ENCODE results near the gene RNASEH2A. TPM values are rescaled to one million over a fixed set of nuclear protein-coding genes. Genes with fewer than 3 reads are reported as not detected.
A peak's percentile ranks its signal among the peaks of the same experiment; 100 is the strongest.

Gene RNASEH2A
- total and polyA plus RNA-seq, 2 of the 13 experiments (the other 11 are each of a cell fraction or from before 2014, with no cell fraction given), result 25.1 to 35.8 TPM

DNA sequence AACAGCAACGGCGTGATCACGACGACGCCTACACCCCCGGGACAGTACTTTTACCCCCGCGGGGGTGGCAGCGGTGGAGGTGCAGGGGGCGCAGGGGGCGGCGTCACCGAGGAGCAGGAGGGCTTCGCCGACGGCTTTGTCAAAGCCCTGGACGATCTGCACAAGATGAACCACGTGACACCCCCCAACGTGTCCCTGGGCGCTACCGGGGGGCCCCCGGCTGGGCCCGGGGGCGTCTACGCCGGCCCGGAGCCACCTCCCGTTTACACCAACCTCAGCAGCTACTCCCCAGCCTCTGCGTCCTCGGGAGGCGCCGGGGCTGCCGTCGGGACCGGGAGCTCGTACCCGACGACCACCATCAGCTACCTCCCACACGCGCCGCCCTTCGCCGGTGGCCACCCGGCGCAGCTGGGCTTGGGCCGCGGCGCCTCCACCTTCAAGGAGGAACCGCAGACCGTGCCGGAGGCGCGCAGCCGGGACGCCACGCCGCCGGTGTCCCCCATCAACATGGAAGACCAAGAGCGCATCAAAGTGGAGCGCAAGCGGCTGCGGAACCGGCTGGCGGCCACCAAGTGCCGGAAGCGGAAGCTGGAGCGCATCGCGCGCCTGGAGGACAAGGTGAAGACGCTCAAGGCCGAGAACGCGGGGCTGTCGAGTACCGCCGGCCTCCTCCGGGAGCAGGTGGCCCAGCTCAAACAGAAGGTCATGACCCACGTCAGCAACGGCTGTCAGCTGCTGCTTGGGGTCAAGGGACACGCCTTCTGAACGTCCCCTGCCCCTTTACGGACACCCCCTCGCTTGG, 14.1 kb upstream of the RNASEH2A start (continued):
- no peak for TF ChIP-seq ZNF224 (CRISPR knock-in tag; IDR thresholded peaks at IDR 0.05)
- no peak for TF ChIP-seq ZBTB46 (CRISPR knock-in tag; IDR thresholded peaks at IDR 0.05; ENCODE audit: borderline replicate concordance)
- TF ChIP-seq SAP130 (CRISPR knock-in tag; IDR thresholded peaks at IDR 0.05; ENCODE audit: low read depth), result peak; percentile 91
- no peak for TF ChIP-seq ZBTB1 (CRISPR knock-in tag; IDR thresholded peaks at IDR 0.05; ENCODE audit: borderline replicate concordance)
- TF ChIP-seq ZNF234 (CRISPR knock-in tag; conservative IDR thresholded peaks at IDR 0.05), result no peak
- TF ChIP-seq ELF1 (CRISPR knock-in tag; IDR thresholded peaks at IDR 0.05), result peak; percentile 81
- TF ChIP-seq, protein P1, sequence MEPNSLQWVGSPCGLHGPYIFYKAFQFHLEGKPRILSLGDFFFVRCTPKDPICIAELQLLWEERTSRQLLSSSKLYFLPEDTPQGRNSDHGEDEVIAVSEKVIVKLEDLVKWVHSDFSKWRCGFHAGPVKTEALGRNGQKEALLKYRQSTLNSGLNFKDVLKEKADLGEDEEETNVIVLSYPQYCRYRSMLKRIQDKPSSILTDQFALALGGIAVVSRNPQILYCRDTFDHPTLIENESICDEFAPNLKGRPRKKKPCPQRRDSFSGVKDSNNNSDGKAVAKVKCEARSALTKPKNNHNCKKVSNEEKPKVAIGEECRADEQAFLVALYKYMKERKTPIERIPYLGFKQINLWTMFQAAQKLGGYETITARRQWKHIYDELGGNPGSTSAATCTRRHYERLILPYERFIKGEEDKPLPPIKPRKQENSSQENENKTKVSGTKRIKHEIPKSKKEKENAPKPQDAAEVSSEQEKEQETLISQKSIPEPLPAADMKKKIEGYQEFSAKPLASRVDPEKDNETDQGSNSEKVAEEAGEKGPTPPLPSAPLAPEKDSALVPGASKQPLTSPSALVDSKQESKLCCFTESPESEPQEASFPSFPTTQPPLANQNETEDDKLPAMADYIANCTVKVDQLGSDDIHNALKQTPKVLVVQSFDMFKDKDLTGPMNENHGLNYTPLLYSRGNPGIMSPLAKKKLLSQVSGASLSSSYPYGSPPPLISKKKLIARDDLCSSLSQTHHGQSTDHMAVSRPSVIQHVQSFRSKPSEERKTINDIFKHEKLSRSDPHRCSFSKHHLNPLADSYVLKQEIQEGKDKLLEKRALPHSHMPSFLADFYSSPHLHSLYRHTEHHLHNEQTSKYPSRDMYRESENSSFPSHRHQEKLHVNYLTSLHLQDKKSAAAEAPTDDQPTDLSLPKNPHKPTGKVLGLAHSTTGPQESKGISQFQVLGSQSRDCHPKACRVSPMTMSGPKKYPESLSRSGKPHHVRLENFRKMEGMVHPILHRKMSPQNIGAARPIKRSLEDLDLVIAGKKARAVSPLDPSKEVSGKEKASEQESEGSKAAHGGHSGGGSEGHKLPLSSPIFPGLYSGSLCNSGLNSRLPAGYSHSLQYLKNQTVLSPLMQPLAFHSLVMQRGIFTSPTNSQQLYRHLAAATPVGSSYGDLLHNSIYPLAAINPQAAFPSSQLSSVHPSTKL (CRISPR knock-in tag; IDR thresholded peaks at IDR 0.05), result peak; percentile 28; the same call in 1 of the 2 replicates
- no peak for TF ChIP-seq CCAR2 (optimal IDR thresholded peaks at IDR 0.05; ENCODE audit: low read depth, low read length)
- TF ChIP-seq PCBP2 (optimal IDR thresholded peaks at IDR 0.05; ENCODE audit: low read depth, low read length, poor library complexity, severe bottlenecking), result no peak
- TF ChIP-seq WIZ (CRISPR knock-in tag; IDR thresholded peaks at IDR 0.05), result peak; percentile 28; the same call in 1 of the 2 replicates
- TF ChIP-seq ZNF33A (CRISPR knock-in tag; IDR thresholded peaks at IDR 0.05; ENCODE audit: borderline replicate concordance), result no peak
- no peak for TF ChIP-seq SOX13 (IDR thresholded peaks at IDR 0.05)
- peak in 1 of 2 experiments; percentile 8; a peak in 1 of 4 replicates for TF ChIP-seq SOX13 (CRISPR knock-in tag; conservative IDR thresholded peaks at IDR 0.05 in 1 of 2, IDR thresholded peaks at IDR 0.05 in 1 of 2)
- TF ChIP-seq ZNF644 (CRISPR knock-in tag; IDR thresholded peaks at IDR 0.05; ENCODE audit: low read depth), result no peak
- TF ChIP-seq ZMYM3 (CRISPR knock-in tag; IDR thresholded peaks at IDR 0.05), result peak; percentile 34; the same call in 1 of the 2 replicates
- TF ChIP-seq SMC3 (IDR thresholded peaks at IDR 0.05; ENCODE audit: low read length), result no peak
- TF ChIP-seq YEATS2 (CRISPR knock-in tag; IDR thresholded peaks at IDR 0.05; ENCODE audit: borderline replicate concordance), result no peak; the same call in 1 of the 2 replicates
- TF ChIP-seq JUNB (CRISPR knock-in tag; IDR thresholded peaks at IDR 0.05; ENCODE audit: borderline replicate concordance), result no peak
- TF ChIP-seq NBN (conservative IDR thresholded peaks at IDR 0.05), result no peak
- TF ChIP-seq ZSCAN9 (CRISPR knock-in tag; IDR thresholded peaks at IDR 0.05; ENCODE audit: borderline replicate concordance), result no peak
- TF ChIP-seq, protein P2, sequence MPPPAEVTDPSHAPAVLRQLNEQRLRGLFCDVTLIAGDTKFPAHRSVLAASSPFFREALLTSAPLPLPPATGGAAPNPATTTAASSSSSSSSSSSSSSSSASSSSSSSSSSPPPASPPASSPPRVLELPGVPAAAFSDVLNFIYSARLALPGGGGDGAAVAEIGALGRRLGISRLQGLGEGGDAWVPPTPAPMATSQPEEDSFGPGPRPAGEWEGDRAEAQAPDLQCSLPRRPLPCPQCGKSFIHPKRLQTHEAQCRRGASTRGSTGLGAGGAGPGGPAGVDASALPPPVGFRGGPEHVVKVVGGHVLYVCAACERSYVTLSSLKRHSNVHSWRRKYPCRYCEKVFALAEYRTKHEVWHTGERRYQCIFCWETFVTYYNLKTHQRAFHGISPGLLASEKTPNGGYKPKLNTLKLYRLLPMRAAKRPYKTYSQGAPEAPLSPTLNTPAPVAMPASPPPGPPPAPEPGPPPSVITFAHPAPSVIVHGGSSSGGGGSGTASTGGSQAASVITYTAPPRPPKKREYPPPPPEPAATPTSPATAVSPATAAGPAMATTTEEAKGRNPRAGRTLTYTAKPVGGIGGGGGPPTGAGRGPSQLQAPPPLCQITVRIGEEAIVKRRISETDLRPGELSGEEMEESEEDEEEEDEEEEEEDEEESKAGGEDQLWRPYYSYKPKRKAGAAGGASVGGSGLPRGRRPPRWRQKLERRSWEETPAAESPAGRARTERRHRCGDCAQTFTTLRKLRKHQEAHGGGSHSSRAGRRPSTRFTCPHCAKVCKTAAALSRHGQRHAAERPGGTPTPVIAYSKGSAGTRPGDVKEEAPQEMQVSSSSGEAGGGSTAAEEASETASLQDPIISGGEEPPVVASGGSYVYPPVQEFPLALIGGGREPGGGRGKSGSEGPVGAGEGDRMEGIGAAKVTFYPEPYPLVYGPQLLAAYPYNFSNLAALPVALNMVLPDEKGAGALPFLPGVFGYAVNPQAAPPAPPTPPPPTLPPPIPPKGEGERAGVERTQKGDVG (CRISPR knock-in tag; IDR thresholded peaks at IDR 0.05; ENCODE audit: borderline replicate concordance), result no peak
- peak; percentile 71 for TF ChIP-seq SALL1 (CRISPR knock-in tag; IDR thresholded peaks at IDR 0.05)
